Suprapubic skin (tissue), 4 donors: Measurements from ENCODE around the gene ULK1. TPM values are rescaled to one million over a fixed set of nuclear protein-coding genes. Genes with fewer than 3 reads are reported as not detected.

Experiments
- DNase-seq, 2 donors: peaks; one replicate each; pipeline ENCODE4 v3.0.0-alpha.2; 2019; ENCODE audit warnings: low spot score in 2 of 2
- H3K27ac ChIP-seq: fragments of 200-600 bp; sonication (generic); one replicate; pipeline ENCODE4 v1.5.1; 2019
- H3K27me3 ChIP-seq: fragments of 200-600 bp; sonication (generic); one replicate; pipeline ENCODE4 v1.5.1; 2019
- H3K36me3 ChIP-seq: fragments of 200-600 bp; sonication (generic); one replicate; pipeline ENCODE4 v1.5.1; 2019
- H3K4me1 ChIP-seq: fragments of 200-600 bp; sonication (generic); one replicate; pipeline ENCODE4 v1.5.1; 2019
- H3K4me3 ChIP-seq: fragments of 200-600 bp; sonication (generic); one replicate; pipeline ENCODE4 v1.5.1; 2019; ENCODE audit warnings: mild to moderate bottlenecking
- H3K9me3 ChIP-seq: fragments of 200-600 bp; sonication (generic); one replicate; pipeline ENCODE4 v1.5.1; 2019
- EP300 ChIP-seq: sonication (generic); formaldehyde crosslinking; IDR thresholded peaks from one replicate; pipeline ENCODE4 v1.6.1; 2017; ENCODE audit warnings: antibody characterized with exemption
- POLR2A ChIP-seq, 2 donors: fragments of 450-650 bp; IDR thresholded peaks; one replicate each; pipeline ENCODE4 v1.6.1; 2017; ENCODE audit warnings: antibody characterized with exemption in 2 of 2, mild to moderate bottlenecking in 2 of 2, moderate library complexity in 2 of 2
- POLR2AphosphoS5 ChIP-seq, 3 donors: sonication (generic); formaldehyde crosslinking; IDR thresholded peaks; one replicate each; pipeline ENCODE4 v1.6.1; 2017; ENCODE audit warnings: antibody characterized with exemption in 3 of 3
- WGBS: methylation state at CpG from one replicate; pipeline ENCODE4 v1.1.5; 2018; 5-methylcytosine and 5-hydroxymethylcytosine counted together
- total RNA-seq, 4 donors: library from RNA; depleted of rRNA; stranded (reverse); fragments of >200 nt; gene quantifications; one replicate each; pipeline ENCODE4 v1.1.0, GENCODE V29; 2016
- TF ChIP-seq, protein P1 (sequence below), 2 donors: fragments of 200-600 bp in 1 of 2; fragments of 450-650 bp in 1 of 2; sonication (generic) in 1 of 2; IDR thresholded peaks; one replicate each; pipeline ENCODE4 v1.5.1; 2016 to 2019; ENCODE audit warnings: antibody characterized with exemption in 2 of 2, mild to moderate bottlenecking in 1 of 2, moderate library complexity in 1 of 2

ULK1 gene
- total RNA-seq, result 100 to 1,000 TPM in 1 of 4 donors, 10 to 100 TPM in 3; 37.0 to 102 (median 65.7) TPM

DNA sequence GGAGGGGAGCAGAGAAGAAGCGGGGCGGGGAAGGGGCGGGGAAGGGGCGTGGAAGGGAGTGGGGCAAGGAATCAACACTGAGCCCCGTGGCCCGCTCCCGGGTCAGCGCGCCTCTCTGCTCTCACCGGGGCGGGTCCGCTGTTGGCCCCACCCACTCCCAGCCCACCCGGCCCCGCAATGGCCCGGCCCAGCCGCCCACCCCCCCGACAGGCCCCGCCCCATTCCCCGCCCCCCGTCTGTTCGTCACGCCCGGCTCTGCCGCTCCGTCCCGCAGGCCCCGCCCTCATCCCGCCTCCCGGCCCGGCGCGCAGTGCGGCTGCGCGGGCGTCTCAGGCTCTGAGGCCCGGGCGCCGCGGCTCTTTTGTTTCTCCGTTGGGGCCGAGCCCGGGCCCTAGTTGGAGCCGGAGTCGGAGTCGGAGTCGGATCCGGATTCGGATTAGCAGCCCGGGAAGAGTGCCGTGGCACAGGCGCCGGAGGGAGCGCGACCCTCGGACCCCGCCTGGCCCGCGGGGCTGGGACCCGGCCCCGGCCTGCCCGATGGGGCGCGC, at the start of gene ULK1:
Gene ULK1 (plus strand): TSS at position 310 of the 548 bp plus-strand sequence. CDS start 380 bp downstream, outside the sequence.
- H3K27me3 ChIP-seq, result no peaks in the 10 kb centered on the region
- peaks cover 14% of the 10 kb centered on the region for H3K36me3 ChIP-seq
- H3K27ac ChIP-seq, result peak within 1 kb of the TSS; percentile 93
- 0% methylated on average over 10 of the region's 64 CpGs for WGBS
- TF ChIP-seq EP300 (no peak), POLR2AphosphoS5 (IDR thresholded peaks at IDR 0.05) (no peak), POLR2A (IDR thresholded peaks at IDR 0.05) (peak; percentile 18 to 77)
- H3K4me3 ChIP-seq, result peak within 1 kb of the TSS; percentile 77
- H3K4me1 ChIP-seq, result peaks cover 30% of the 10 kb centered on the region
- peak; percentile 96 for DNase-seq
- no peaks in the 10 kb centered on the region for H3K9me3 ChIP-seq

DNA sequence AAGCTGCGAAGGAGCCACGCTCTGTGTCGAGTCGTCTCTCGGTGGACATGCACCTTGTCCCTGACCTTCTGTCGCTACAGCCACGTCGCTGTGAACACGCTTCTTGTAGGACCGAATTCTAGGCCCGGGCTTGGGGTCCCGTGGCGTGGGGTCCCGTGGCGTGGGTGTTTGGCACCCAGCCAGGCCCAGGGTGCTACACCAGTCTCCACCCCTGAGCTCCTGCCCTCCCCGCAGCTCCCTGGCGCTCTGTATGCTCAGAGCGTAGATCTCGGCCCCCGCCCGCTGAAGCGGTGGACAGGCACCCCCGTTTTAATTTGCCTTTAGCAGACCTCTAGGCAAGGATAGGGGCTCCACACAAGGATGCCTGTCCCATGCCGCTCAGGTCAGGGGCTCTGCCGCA, 49.8 kb upstream of the ULK1 start:
- H3K9me3 ChIP-seq, result no peaks in the 10 kb centered on the region
- H3K27ac ChIP-seq, result no peak overlapping the region
- WGBS, result 93% methylated on average over 11 of the region's 25 CpGs
- TF ChIP-seq, protein P1, sequence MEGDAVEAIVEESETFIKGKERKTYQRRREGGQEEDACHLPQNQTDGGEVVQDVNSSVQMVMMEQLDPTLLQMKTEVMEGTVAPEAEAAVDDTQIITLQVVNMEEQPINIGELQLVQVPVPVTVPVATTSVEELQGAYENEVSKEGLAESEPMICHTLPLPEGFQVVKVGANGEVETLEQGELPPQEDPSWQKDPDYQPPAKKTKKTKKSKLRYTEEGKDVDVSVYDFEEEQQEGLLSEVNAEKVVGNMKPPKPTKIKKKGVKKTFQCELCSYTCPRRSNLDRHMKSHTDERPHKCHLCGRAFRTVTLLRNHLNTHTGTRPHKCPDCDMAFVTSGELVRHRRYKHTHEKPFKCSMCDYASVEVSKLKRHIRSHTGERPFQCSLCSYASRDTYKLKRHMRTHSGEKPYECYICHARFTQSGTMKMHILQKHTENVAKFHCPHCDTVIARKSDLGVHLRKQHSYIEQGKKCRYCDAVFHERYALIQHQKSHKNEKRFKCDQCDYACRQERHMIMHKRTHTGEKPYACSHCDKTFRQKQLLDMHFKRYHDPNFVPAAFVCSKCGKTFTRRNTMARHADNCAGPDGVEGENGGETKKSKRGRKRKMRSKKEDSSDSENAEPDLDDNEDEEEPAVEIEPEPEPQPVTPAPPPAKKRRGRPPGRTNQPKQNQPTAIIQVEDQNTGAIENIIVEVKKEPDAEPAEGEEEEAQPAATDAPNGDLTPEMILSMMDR (IDR thresholded peaks at IDR 0.05), result no peak
- TF ChIP-seq EP300 (no peak), POLR2A (IDR thresholded peaks at IDR 0.05) (no peak)
- H3K4me3 ChIP-seq, result no peak overlapping the region
- no peaks in the 10 kb centered on the region for H3K4me1 ChIP-seq
- peaks cover 20% of the 10 kb centered on the region for H3K36me3 ChIP-seq
- no peaks in the 10 kb centered on the region for H3K27me3 ChIP-seq
- DNase-seq, result no peak

- no peak overlapping the region for H3K4me3 ChIP-seq
- WGBS, result 93% methylated on average over 24 of the region's 29 CpGs
- no peaks in the 10 kb centered on the region for H3K9me3 ChIP-seq
- no peak overlapping the region for H3K27ac ChIP-seq
- H3K27me3 ChIP-seq, result no peaks in the 10 kb centered on the region
- TF ChIP-seq POLR2AphosphoS5 (IDR thresholded peaks at IDR 0.05), result no peak
- TF ChIP-seq EP300, result no peak
- no peak for TF ChIP-seq POLR2A (IDR thresholded peaks at IDR 0.05)
- TF ChIP-seq, protein P1 (IDR thresholded peaks at IDR 0.05), result no peak
- H3K36me3 ChIP-seq, result peaks cover 19% of the 10 kb centered on the region
- no peak for DNase-seq
- no peaks in the 10 kb centered on the region for H3K4me1 ChIP-seq
Observed at GRCh38 chr12:131845121-131845520, 49.3 kb upstream of the ULK1 start.

DNA sequence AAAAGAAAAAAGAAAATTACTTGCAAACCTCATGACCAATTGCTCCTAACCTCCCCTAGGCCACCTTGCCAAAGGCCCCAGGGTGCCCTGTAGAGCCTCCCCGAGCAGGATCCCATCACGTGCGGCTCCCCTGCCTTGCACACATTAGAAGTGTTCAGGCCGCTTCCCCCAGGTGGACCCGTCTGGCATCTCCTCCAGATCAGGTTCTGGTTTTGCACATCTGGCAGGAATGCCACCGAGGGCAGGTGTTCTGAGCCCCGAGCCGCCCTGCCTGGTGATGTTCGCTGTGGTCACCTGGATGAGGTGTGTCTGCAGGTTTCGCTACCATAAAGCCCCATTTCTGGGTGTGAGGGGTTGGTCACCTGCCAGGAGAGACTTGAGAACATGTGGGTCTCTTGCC, 47.0 kb upstream of the ULK1 start:
- 89% methylated on average over 6 of the region's 10 CpGs for WGBS
- Histone ChIP-seq H3K27me3 (peaks cover 3% of the 10 kb centered on the region), H3K4me1 (no peaks in the 10 kb centered on the region), H3K27ac (no peak overlapping the region), H3K4me3 (no peak overlapping the region), H3K9me3 (no peaks in the 10 kb centered on the region), H3K36me3 (peaks cover 2% of the 10 kb centered on the region)
- TF ChIP-seq EP300, result no peak
- TF ChIP-seq POLR2A (IDR thresholded peaks at IDR 0.05), result no peak
- TF ChIP-seq, protein P1 (IDR thresholded peaks at IDR 0.05), result no peak
- TF ChIP-seq POLR2AphosphoS5 (IDR thresholded peaks at IDR 0.05), result no peak
- DNase-seq, result no peak

- Histone ChIP-seq H3K4me3 (no peak overlapping the region), H3K9me3 (no peaks in the 10 kb centered on the region), H3K27ac (no peak overlapping the region), H3K27me3 (peaks cover 3% of the 10 kb centered on the region), H3K36me3 (peaks cover 2% of the 10 kb centered on the region), H3K4me1 (peaks cover 6% of the 10 kb centered on the region)
- TF ChIP-seq EP300, result no peak
- TF ChIP-seq POLR2A (IDR thresholded peaks at IDR 0.05), result no peak
- TF ChIP-seq POLR2AphosphoS5 (IDR thresholded peaks at IDR 0.05), result no peak
- TF ChIP-seq, protein P1 (IDR thresholded peaks at IDR 0.05), result no peak
- DNase-seq, result no peak
- 93% methylated on average over 15 of the region's 24 CpGs for WGBS
Observed at GRCh38 chr12:131848753-131849152, 45.7 kb upstream of the ULK1 start.
